ENCODE data around the gene VTCN1. TPM values are rescaled to one million over a fixed set of nuclear protein-coding genes. Genes with fewer than 3 reads are reported as not detected.

VTCN1 gene
- total and polyA plus RNA-seq, 2 donors (not counting 3 experiments of a cell fraction or from before 2014, with no cell fraction given) = not detected

DNA sequence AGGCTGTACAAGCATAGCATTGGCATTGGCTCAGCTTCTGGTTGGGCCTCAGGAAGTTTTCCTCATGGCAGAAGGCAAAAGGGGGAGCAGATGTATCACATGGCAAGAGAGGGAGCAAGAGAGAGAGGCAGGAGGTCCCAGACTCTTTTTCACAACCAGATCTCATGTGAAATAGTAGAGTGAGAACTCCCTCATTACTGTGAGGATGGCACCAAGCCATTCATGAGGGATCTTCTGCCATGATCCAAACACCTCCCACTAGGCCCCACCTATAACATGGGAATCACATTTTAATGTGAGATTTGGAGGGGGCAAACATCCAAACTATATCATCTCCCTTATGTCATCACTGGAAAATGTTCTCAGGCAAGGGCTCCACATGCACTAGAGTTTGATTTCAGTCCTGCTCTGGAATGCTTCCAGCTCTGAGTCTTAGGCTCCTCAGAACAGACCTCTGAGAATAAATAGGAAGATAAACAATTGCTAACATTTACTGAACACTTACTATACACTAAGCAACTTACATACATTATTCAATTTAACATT is 39.4 kb upstream of the VTCN1 start:
- dilution Hi-C loops (cut with MboI; ENCODE audit: extremely low pct_ligation_motif_present, low sequenced_read_pairs) = no loop called here
- Histone ChIP-seq H3K9me3 (replicated peaks; ENCODE audit: control insufficient read depth, insufficient read depth, low read length) (no peaks in the 10 kb centered on the region), H2AFZ (ENCODE audit: low read depth, low read length) (no peak overlapping the region), H4K20me1 (replicated peaks; ENCODE audit: control insufficient read depth, extremely low read depth, insufficient read depth, low read length) (no peaks in the 10 kb centered on the region), H3K27ac (ENCODE audit: insufficient read depth, low read depth, low read length) (no peak overlapping the region), H3K36me3 (ENCODE audit: control insufficient read depth in 2 of 2, extremely low read depth in 1 of 2, insufficient read depth in 2 of 2, low read length in 2 of 2) (no peaks in the 10 kb centered on the region), H3K4me1 (ENCODE audit: control insufficient read depth, extremely low read depth, insufficient read depth, low read length) (no peaks in the 10 kb centered on the region), H3K4me2 (ENCODE audit: insufficient read depth, low read length) (no peak overlapping the region), H3K9ac (replicated peaks; ENCODE audit: extremely low read depth, insufficient read depth, low read length) (no peak overlapping the region), H3K4me3 (replicated peaks in 1 of 3; ENCODE audit: insufficient read depth in 1 of 3, low read depth in 1 of 3, low read length in 3 of 3) (no peak overlapping the region), H3K27me3 (ENCODE audit: control insufficient read depth in 2 of 2, insufficient read depth in 2 of 2, low read length in 2 of 2) (no peaks in the 10 kb centered on the region), H3K9me1 (replicated peaks; ENCODE audit: control insufficient read depth, extremely low read depth, insufficient read depth, low read length) (no peaks in the 10 kb centered on the region), H3K79me2 (ENCODE audit: control insufficient read depth, insufficient read depth, low read length) (no peaks in the 10 kb centered on the region)
- intact Hi-C loops (cut with micrococcal nuclease) = no loop called here
- ChIA-PET POLR2A (no interaction called here), CTCF (no interaction called here)
- no peak for FAIRE-seq
- no TSS peak for BruUV-seq (replicated peaks)
- no peak for TF ChIP-seq POLR2AphosphoS5 (IDR thresholded peaks at IDR 0.05; ENCODE audit: insufficient read depth, low read depth, low read length)
- no peak for TF ChIP-seq GATA2 (IDR thresholded peaks at IDR 0.05; ENCODE audit: insufficient read depth, insufficient read length, low read depth, low read length)
- no peak for TF ChIP-seq MYC (IDR thresholded peaks at IDR 0.05; ENCODE audit: low read depth, low read length)
- TF ChIP-seq JUN (IDR thresholded peaks at IDR 0.05; ENCODE audit: borderline replicate concordance, insufficient read depth, insufficient read length, low read depth) = no peak
- TF ChIP-seq FOS (IDR thresholded peaks at IDR 0.05; ENCODE audit: borderline replicate concordance, insufficient read depth, low read length) = no peak
- no peak for TF ChIP-seq MAX (IDR thresholded peaks at IDR 0.05; ENCODE audit: insufficient read depth, insufficient read length)
- TF ChIP-seq CTCF (IDR thresholded peaks at IDR 0.05; ENCODE audit: extremely low read depth in 1 of 2, insufficient read depth in 1 of 2, low read depth in 1 of 2, low read length in 2 of 2) = no peak
- TF ChIP-seq EZH2 (IDR thresholded peaks at IDR 0.05; ENCODE audit: borderline replicate concordance, low read depth, low read length, severe bottlenecking) = no peak
- no peak for TF ChIP-seq POLR2A (IDR thresholded peaks at IDR 0.05; ENCODE audit: low read depth, low read length)
- DNase-seq (ENCODE audit: low read depth, low spot score) = no peak
